OCI-LY7 (cell line): ENCODE results near the gene ASAP3. TPM values are rescaled to one million over a fixed set of nuclear protein-coding genes. Genes with fewer than 3 reads are reported as not detected.

ENCODE experiments used
- BruUV-seq: library from RNA; stranded (reverse); fragments of 400-500 nt; replicated peaks from 2 replicates; lab custom pipeline; 2021; lab: Mats Ljungman, UMichigan
- CTCF ChIA-PET: fragments of 300-600 bp; sonication (Branson Sonifier 250); formaldehyde crosslinking; loops from one replicate; lab custom pipeline; 2022; ENCODE audit warnings: antibody characterized with exemption; ENCODE audit not compliant: unreplicated experiment; lab: Charles Lee
- POLR2A ChIA-PET: fragments of 300-600 bp; sonication (Branson Sonifier 250); formaldehyde crosslinking; loops from one replicate; lab custom pipeline; 2022; ENCODE audit warnings: antibody characterized with exemption; lab: Charles Lee
- DNase-seq: peaks from one replicate; pipeline ENCODE4 v3.0.0-alpha.2; 2015; ENCODE audit warnings: low spot score
- H2AFZ ChIP-seq: fragments of 200-600 bp; sonication (generic), shearing (Covaris generic); 2 replicates; pipeline ENCODE4 v1.6.1; 2014; ENCODE audit warnings: mild to moderate bottlenecking, antibody characterized with exemption, low read length, moderate library complexity
- H3K27ac ChIP-seq: fragments of 200-600 bp; sonication (generic); 2 replicates; pipeline ENCODE4 v1.5.1; 2014; ENCODE audit warnings: mixed run types, low read depth, mild to moderate bottlenecking, moderate library complexity, low read length, inconsistent platforms; ENCODE audit not compliant: poor library complexity, severe bottlenecking
- H3K36me3 ChIP-seq: fragments of 200-600 bp; sonication (generic); 2 replicates; pipeline ENCODE4 v1.6.1; 2014; ENCODE audit warnings: mild to moderate bottlenecking, antibody characterized with exemption, low read length, moderate library complexity, mixed read lengths; ENCODE audit not compliant: insufficient read depth
- H3K4me1 ChIP-seq: fragments of 200-600 bp; sonication (generic); 2 replicates; pipeline ENCODE4 v1.5.1; 2014; ENCODE audit warnings: mild to moderate bottlenecking, low read length; ENCODE audit not compliant: insufficient read depth, poor library complexity, severe bottlenecking
- H3K4me2 ChIP-seq: fragments of 200-600 bp; sonication (generic); 2 replicates; pipeline ENCODE4 v1.6.1; 2014; ENCODE audit warnings: mild to moderate bottlenecking, low read length
- H3K4me3 ChIP-seq: fragments of 200-600 bp; sonication (generic); 2 replicates; pipeline ENCODE4 v1.5.1; 2014; ENCODE audit warnings: mild to moderate bottlenecking, low read depth, low read length; ENCODE audit not compliant: poor library complexity, severe bottlenecking
- H3K79me2 ChIP-seq: fragments of 200-600 bp; sonication (generic); 2 replicates; pipeline ENCODE4 v1.6.1; 2016; ENCODE audit warnings: low read depth, mild to moderate bottlenecking, low read length, moderate library complexity, mixed read lengths; ENCODE audit not compliant: insufficient read depth
- H3K9me2 ChIP-seq: fragments of 200-600 bp; sonication (generic); 2 replicates; pipeline ENCODE4 v1.6.1; 2016; ENCODE audit warnings: mild to moderate bottlenecking, low read length, mixed read lengths; ENCODE audit not compliant: insufficient read depth
- H3K9me3 ChIP-seq: fragments of 200-600 bp; sonication (generic); 2 replicates; pipeline ENCODE4 v1.6.1; 2014; ENCODE audit warnings: mild to moderate bottlenecking, mixed run types, low read length, mixed read lengths
- H4K20me1 ChIP-seq: fragments of 200-600 bp; sonication (generic); 2 replicates; pipeline ENCODE4 v1.6.1; 2014; ENCODE audit warnings: mild to moderate bottlenecking, antibody characterized with exemption, low read length, moderate library complexity, mixed read lengths; ENCODE audit not compliant: insufficient read depth
- EZH2phosphoT487 ChIP-seq: fragments of 200-600 bp; sonication (generic); IDR thresholded peaks from 2 replicates; pipeline ENCODE4 v1.6.1; 2018; ENCODE audit warnings: low read depth, borderline replicate concordance, mild to moderate bottlenecking, mixed run types, antibody characterized with exemption, low read length, moderate library complexity, mixed read lengths
- intact Hi-C: fragments of 100-400 bp; cut with micrococcal nuclease; formaldehyde crosslinking; loops from one replicate; pipeline ENCODE4 v1.10.0; 2022; ENCODE audit not compliant: unreplicated experiment
- total RNA-seq, 2 experiments: library from RNA; depleted of rRNA in 1 of 2; stranded (reverse); fragments of >200 nt in 1 of 2; shearing (Covaris generic) in 1 of 2; gene quantifications; 2 replicates each; pipeline ENCODE4 v1.2.3, GENCODE V29; 2014 to 2022
- TF ChIP-seq, protein P1 (sequence below): fragments of 200-600 bp; sonication (generic); conservative IDR thresholded peaks from 2 replicates; pipeline ENCODE4 v1.5.1; 2014; ENCODE audit warnings: mild to moderate bottlenecking, antibody characterized with exemption, low read length, moderate library complexity, mixed read lengths

The ASAP3 gene
- total RNA-seq, 2 experiments from 2014 or later: 5.9 to 14.9 TPM

DNA sequence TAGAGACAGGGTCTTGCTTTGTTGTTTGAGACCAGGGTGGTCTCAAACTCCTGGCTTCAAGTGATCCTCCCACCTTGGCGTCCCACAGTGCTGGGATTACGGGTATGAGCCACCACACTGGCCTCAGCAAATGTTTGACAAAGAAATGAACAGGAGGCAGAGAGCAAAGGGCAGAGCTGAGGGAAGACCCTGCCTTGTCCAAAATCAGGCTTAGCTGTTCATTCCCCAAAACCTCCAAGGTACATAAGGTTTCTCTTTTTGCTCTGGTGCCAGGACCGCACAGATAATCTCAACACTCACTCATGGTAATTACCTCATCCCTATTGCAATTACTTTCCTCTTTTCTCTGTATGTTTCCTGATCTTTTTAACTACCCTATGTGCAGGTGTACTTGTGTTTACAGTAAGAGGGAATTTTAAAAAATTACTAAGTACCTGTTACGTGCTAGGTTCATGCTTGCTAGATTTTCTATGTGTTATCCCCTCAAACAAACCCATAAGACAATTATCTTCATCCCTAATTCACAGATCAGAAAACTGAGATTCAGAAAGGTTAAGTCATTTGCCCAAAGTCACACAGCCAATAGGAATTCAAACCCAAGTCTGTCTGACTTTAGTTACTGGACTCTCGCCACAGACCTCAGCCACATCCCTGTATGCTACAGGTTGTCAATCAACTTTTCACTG, 11.5 kb downstream of the ASAP3 start:
- Histone ChIP-seq H3K4me1 (no peaks in the 10 kb centered on the region), H3K4me3 (no peak overlapping the region), H2AFZ (no peak overlapping the region), H3K9me3 (no peaks in the 10 kb centered on the region), H3K79me2 (no peaks in the 10 kb centered on the region), H3K27ac (no peak overlapping the region), H3K36me3 (no peaks in the 10 kb centered on the region), H3K4me2 (no peak overlapping the region), H4K20me1 (no peaks in the 10 kb centered on the region), H3K9me2 (no peaks in the 10 kb centered on the region)
- no TSS peak for BruUV-seq
- ChIA-PET CTCF (no interaction called here), POLR2A (no interaction called here)
- TF ChIP-seq, protein P1, sequence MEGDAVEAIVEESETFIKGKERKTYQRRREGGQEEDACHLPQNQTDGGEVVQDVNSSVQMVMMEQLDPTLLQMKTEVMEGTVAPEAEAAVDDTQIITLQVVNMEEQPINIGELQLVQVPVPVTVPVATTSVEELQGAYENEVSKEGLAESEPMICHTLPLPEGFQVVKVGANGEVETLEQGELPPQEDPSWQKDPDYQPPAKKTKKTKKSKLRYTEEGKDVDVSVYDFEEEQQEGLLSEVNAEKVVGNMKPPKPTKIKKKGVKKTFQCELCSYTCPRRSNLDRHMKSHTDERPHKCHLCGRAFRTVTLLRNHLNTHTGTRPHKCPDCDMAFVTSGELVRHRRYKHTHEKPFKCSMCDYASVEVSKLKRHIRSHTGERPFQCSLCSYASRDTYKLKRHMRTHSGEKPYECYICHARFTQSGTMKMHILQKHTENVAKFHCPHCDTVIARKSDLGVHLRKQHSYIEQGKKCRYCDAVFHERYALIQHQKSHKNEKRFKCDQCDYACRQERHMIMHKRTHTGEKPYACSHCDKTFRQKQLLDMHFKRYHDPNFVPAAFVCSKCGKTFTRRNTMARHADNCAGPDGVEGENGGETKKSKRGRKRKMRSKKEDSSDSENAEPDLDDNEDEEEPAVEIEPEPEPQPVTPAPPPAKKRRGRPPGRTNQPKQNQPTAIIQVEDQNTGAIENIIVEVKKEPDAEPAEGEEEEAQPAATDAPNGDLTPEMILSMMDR: no peak
- TF ChIP-seq EZH2phosphoT487: no peak
- no peak for DNase-seq
- intact Hi-C loops: no loop called here

DNA sequence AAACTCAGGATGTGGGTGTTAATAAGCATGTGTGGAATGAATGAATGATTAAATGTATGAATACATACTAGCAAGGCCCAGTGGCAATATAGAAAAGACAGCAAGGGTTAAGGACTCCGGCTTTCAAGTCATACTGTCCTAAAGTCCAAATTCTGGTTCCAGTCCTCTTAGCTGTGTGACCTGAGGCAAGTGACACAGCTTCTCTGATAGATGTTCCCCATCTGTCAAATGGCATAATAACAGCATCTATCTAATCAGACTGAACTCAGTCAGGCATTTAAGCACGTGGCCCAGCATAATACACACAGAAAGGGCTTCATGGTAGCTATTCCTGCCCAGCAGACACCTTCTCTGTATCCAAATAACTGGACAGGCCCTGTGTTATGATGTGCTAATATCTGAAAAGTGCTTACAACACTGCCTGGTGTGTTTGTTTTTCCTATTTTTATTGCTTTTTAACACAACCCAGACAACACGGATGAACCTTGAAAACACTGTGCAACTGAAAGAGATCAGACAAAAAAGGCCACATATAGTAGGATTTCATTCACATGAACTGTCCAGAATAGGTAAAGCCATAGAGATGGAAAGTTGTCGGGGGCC, 12.4 kb downstream of the ASAP3 start:
- H3K9me2 ChIP-seq: no peaks in the 10 kb centered on the region
- no peak overlapping the region for H3K4me3 ChIP-seq
- no peaks in the 10 kb centered on the region for H3K4me1 ChIP-seq
- POLR2A ChIA-PET: no interaction called here
- DNase-seq: no peak
- no peaks in the 10 kb centered on the region for H3K36me3 ChIP-seq
- BruUV-seq: no TSS peak
- intact Hi-C loops: no loop called here
- H2AFZ ChIP-seq: no peak overlapping the region
- H3K27ac ChIP-seq: no peak overlapping the region
- CTCF ChIA-PET: no interaction called here
- H3K79me2 ChIP-seq: no peaks in the 10 kb centered on the region
- H3K9me3 ChIP-seq: no peaks in the 10 kb centered on the region
- H4K20me1 ChIP-seq: no peaks in the 10 kb centered on the region
- H3K4me2 ChIP-seq: no peak overlapping the region
- TF ChIP-seq EZH2phosphoT487: no peak
- TF ChIP-seq, protein P1: no peak
